Hepatocyte (in vitro differentiated cells): ENCODE results near the gene GRID1. TPM values are rescaled to one million over a fixed set of nuclear protein-coding genes. Genes with fewer than 3 reads are reported as not detected.

Source experiments
- DNase-seq: peaks from one replicate; pipeline ENCODE4 v3.0.0-alpha.2; 2016; ENCODE audit warnings: low spot score
- H2AFZ ChIP-seq: fragments of 200-600 bp; sonication (generic); 2 replicates; pipeline ENCODE4 v1.6.0; 2016; ENCODE audit warnings: antibody characterized with exemption, mild to moderate bottlenecking
- H3K27ac ChIP-seq: fragments of 200-600 bp; sonication (generic); 2 replicates; pipeline ENCODE4 v1.5.1; 2016; ENCODE audit warnings: mild to moderate bottlenecking
- H3K27me3 ChIP-seq: fragments of 200-600 bp; sonication (generic); 2 replicates; pipeline ENCODE4 v1.6.1; 2016
- H3K36me3 ChIP-seq: fragments of 200-600 bp; sonication (generic); replicated peaks from 2 replicates; pipeline ENCODE4 v1.5.1; 2016; ENCODE audit warnings: low read depth; ENCODE audit not compliant: insufficient read depth
- H3K4me1 ChIP-seq: fragments of 200-600 bp; sonication (generic); 2 replicates; pipeline ENCODE4 v1.5.1; 2016; ENCODE audit warnings: mild to moderate bottlenecking, moderate library complexity; ENCODE audit not compliant: insufficient read depth
- H3K4me2 ChIP-seq: fragments of 200-600 bp; sonication (generic); 2 replicates; pipeline ENCODE4 v1.6.0; 2016
- H3K4me3 ChIP-seq: fragments of 200-600 bp; sonication (generic); 2 replicates; pipeline ENCODE4 v1.5.1; 2016; ENCODE audit warnings: mild to moderate bottlenecking
- H3K79me2 ChIP-seq: fragments of 200-600 bp; sonication (generic); 2 replicates; pipeline ENCODE4 v1.6.0; 2017; ENCODE audit warnings: mild to moderate bottlenecking
- H3K9me2 ChIP-seq: fragments of 200-600 bp; sonication (generic); replicated peaks from 2 replicates; pipeline ENCODE4 v1.6.0; 2017; ENCODE audit warnings: mild to moderate bottlenecking; ENCODE audit not compliant: insufficient read depth
- H3K9me3 ChIP-seq: fragments of 200-600 bp; sonication (generic); 2 replicates; pipeline ENCODE4 v1.5.1; 2016; ENCODE audit warnings: low read depth, mild to moderate bottlenecking
- H4K20me1 ChIP-seq: fragments of 200-600 bp; sonication (generic); 2 replicates; pipeline ENCODE4 v1.6.0; 2016; ENCODE audit warnings: mild to moderate bottlenecking; ENCODE audit not compliant: insufficient read depth, poor library complexity, severe bottlenecking
- CTCF ChIP-seq: fragments of 200-600 bp; sonication (generic); IDR thresholded peaks from 2 replicates; pipeline ENCODE4 v1.5.1; 2016; ENCODE audit warnings: antibody characterized with exemption, mild to moderate bottlenecking; ENCODE audit not compliant: poor library complexity
- EZH2 ChIP-seq: fragments of 200-600 bp; sonication (generic); IDR thresholded peaks from 2 replicates; pipeline ENCODE4 v1.6.1; 2016; ENCODE audit warnings: antibody characterized with exemption, mild to moderate bottlenecking, borderline replicate concordance
- EZH2phosphoT487 ChIP-seq: fragments of 200-600 bp; sonication (generic); IDR thresholded peaks from one replicate; pipeline ENCODE4 v1.6.1; 2018; ENCODE audit warnings: antibody characterized with exemption, mild to moderate bottlenecking, low read depth, moderate library complexity; ENCODE audit not compliant: unreplicated experiment, severe bottlenecking
- WGBS: methylation state at CpG from one replicate; pipeline ENCODE4 v1.1.6; 2016; ENCODE audit warnings: low lambda C conversion rate; ENCODE audit errors: missing lambda C conversion rate; 5-methylcytosine and 5-hydroxymethylcytosine counted together
- polyA plus RNA-seq: library from polyadenylated mRNA; unstranded; fragments of >200 nt; fragmentation: Nextera tagmentation; extraction: Ambion mirVana; gene quantifications from 2 replicates; pipeline ENCODE4 v1.2.1, GENCODE V29; 2016
- total RNA-seq: library from RNA; depleted of rRNA; stranded (reverse); fragments of >200 nt; gene quantifications from 2 replicates; pipeline ENCODE4 v1.2.3, GENCODE V29; 2014

The GRID1 gene
- total and polyA plus RNA-seq, 2 experiments from 2014 or later: 0.07 to 0.37 TPM

DNA sequence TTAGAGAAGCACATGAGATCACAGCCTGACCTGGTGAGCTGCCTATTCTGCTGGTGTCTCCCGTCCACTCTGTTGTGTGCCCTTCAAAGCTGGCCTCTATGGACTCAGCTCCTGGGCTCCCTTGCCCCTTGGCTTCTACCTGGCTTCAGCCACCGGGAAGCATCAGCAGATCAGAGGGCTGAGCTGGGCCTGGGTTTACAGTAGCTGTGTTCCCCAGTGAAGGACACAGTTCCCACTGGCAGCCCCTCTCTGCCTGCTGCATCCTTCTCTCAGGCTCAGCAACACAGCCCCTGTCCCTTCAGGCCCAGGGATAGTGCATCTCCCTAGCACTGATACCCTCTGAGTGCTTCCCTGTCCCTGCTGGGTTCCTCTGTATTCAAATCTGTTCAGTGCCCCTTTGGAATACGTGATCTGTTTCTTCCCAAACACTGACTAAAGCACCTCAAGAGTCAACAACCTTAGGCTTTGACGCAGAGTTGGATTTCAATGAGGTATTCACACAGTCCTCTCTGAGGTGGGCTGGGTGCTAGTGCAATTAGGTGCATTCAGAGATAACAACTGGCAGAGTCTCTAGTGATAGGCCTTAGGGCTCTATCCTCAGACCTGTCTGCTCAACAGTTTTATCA is 109.8 kb downstream of the GRID1 start:
- H3K27me3 ChIP-seq: peaks cover 13% of the 10 kb centered on the region
- H3K27ac ChIP-seq: no peak overlapping the region
- no peak for DNase-seq
- no peak overlapping the region for H2AFZ ChIP-seq
- no peaks in the 10 kb centered on the region for H3K79me2 ChIP-seq
- no peaks in the 10 kb centered on the region for H3K9me3 ChIP-seq
- no peaks in the 10 kb centered on the region for H3K4me1 ChIP-seq
- 79% methylated on average over 4 of the region's 4 CpGs for WGBS
- H3K36me3 ChIP-seq: no peaks in the 10 kb centered on the region
- TF ChIP-seq EZH2: no peak
- TF ChIP-seq CTCF: no peak
- TF ChIP-seq EZH2phosphoT487: no peak
- H3K4me3 ChIP-seq: no peak overlapping the region
- no peaks in the 10 kb centered on the region for H4K20me1 ChIP-seq
- no peaks in the 10 kb centered on the region for H3K9me2 ChIP-seq
- H3K4me2 ChIP-seq: no peak overlapping the region

- Histone ChIP-seq H3K9me2 (no peaks in the 10 kb centered on the region), H2AFZ (no peak overlapping the region), H3K36me3 (no peaks in the 10 kb centered on the region), H4K20me1 (no peaks in the 10 kb centered on the region), H3K27ac (no peak overlapping the region), H3K9me3 (no peaks in the 10 kb centered on the region), H3K27me3 (peaks cover under 1% of the 10 kb centered on the region), H3K79me2 (no peaks in the 10 kb centered on the region), H3K4me1 (no peaks in the 10 kb centered on the region), H3K4me2 (no peak overlapping the region), H3K4me3 (no peak overlapping the region)
- 86% methylated on average over 14 of the region's 14 CpGs for WGBS
- no peak for DNase-seq
- TF ChIP-seq EZH2phosphoT487 (no peak), CTCF (no peak), EZH2 (no peak)
These were observed 111.0 kb downstream of the GRID1 start for GRCh38 chr10:86255405-86256251.

GRCh38 chr10:86254526-86255174 is 111.9 kb downstream of the GRID1 start:
- Histone ChIP-seq H3K9me3 (no peaks in the 10 kb centered on the region), H4K20me1 (no peaks in the 10 kb centered on the region), H3K4me3 (no peak overlapping the region), H3K4me2 (no peak overlapping the region), H2AFZ (no peak overlapping the region), H3K27ac (no peak overlapping the region), H3K27me3 (no peaks in the 10 kb centered on the region), H3K79me2 (no peaks in the 10 kb centered on the region), H3K9me2 (no peaks in the 10 kb centered on the region), H3K36me3 (no peaks in the 10 kb centered on the region), H3K4me1 (no peaks in the 10 kb centered on the region)
- DNase-seq: no peak
- WGBS: 65% methylated on average over 6 of the region's 6 CpGs
- TF ChIP-seq EZH2: no peak
- TF ChIP-seq CTCF: no peak
- TF ChIP-seq EZH2phosphoT487: no peak
